GM19035 (cell line): ENCODE data around the gene EEFSEC.

Source experiments
- ATAC-seq: cut with Tn5 transposase; IDR thresholded peaks from one replicate; pipeline ENCODE4 v1.9.1; 2021; ENCODE audit not compliant: unreplicated experiment

EEFSEC gene, protein sequence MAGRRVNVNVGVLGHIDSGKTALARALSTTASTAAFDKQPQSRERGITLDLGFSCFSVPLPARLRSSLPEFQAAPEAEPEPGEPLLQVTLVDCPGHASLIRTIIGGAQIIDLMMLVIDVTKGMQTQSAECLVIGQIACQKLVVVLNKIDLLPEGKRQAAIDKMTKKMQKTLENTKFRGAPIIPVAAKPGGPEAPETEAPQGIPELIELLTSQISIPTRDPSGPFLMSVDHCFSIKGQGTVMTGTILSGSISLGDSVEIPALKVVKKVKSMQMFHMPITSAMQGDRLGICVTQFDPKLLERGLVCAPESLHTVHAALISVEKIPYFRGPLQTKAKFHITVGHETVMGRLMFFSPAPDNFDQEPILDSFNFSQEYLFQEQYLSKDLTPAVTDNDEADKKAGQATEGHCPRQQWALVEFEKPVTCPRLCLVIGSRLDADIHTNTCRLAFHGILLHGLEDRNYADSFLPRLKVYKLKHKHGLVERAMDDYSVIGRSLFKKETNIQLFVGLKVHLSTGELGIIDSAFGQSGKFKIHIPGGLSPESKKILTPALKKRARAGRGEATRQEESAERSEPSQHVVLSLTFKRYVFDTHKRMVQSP

DNA sequence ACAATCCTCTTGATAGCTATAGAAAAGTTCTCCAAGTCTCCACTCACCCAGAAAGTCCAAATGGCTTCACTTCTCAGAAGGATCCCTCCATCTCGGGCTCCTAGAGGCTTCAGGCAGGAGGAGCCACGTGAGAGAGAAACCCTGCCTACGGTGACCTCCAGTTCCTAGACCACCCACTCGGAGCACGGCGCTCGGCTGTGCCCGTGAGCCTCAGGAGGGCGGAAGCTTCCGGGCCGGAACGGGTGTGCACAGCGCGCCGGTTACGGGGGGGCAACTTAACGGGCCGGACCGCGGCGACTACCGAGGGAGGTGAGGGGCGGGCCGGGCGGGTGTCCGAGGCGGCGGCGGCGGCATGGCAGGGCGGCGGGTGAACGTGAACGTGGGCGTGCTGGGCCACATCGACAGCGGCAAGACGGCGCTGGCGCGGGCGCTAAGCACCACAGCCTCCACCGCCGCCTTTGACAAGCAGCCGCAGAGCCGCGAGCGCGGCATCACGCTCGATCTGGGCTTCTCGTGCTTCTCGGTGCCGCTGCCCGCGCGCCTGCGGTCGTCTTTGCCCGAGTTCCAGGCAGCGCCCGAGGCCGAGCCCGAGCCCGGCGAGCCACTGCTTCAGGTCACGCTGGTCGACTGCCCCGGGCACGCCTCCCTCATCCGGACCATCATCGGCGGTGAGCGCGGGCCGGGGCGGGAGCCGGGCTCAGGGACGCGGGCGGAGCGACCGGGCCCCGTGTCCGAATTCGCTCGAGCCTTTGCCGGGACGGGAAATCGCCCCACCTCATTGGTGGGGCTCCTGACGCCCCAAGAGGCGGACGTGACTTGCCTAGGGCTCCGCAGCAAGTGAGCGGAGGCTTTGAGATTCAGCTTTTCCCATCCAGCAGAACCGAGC lies at the start of gene EEFSEC:
Gene EEFSEC, plus strand, starts transcription at position 326 of the 886 bp plus-strand sequence. Its CDS starts 27 bp downstream, at position 353.
- peak; percentile 90 for ATAC-seq

GRCh38 chr3:128107834-128108233 lies 45.4 kb upstream of the EEFSEC start:
- ATAC-seq, result no peak

GRCh38 chr3:128111147-128111546 lies 42.1 kb upstream of the EEFSEC start:
- no peak for ATAC-seq

- no peak for ATAC-seq
These were observed 40.8 kb upstream of the EEFSEC start for GRCh38 chr3:128112357-128112968.

GRCh38 chr3:128113817-128114794 lies 39.2 kb upstream of the EEFSEC start:
- peak; percentile 58 for ATAC-seq

DNA sequence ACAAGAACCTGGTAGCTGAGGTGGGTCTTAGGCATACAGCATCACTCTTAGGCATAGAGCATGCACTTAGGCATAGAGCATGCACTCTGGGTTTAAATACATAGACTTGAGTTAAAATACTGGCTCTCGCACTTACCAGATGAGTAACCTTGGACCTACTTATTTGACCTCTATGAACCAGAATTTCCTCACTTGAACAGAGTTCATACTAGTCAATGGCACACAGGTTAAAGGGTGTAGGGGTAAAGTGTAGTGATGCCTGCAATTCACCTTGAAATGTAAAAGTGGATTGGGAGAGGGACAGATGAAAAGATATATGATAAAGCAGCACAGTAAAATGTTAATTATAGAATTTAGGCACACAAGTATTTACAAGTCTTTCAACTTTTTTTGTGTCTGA lies 31.3 kb upstream of the EEFSEC start:
- ATAC-seq, result no peak

GRCh38 chr3:128123156-128123537 lies 30.1 kb upstream of the EEFSEC start:
- ATAC-seq, result no peak

DNA sequence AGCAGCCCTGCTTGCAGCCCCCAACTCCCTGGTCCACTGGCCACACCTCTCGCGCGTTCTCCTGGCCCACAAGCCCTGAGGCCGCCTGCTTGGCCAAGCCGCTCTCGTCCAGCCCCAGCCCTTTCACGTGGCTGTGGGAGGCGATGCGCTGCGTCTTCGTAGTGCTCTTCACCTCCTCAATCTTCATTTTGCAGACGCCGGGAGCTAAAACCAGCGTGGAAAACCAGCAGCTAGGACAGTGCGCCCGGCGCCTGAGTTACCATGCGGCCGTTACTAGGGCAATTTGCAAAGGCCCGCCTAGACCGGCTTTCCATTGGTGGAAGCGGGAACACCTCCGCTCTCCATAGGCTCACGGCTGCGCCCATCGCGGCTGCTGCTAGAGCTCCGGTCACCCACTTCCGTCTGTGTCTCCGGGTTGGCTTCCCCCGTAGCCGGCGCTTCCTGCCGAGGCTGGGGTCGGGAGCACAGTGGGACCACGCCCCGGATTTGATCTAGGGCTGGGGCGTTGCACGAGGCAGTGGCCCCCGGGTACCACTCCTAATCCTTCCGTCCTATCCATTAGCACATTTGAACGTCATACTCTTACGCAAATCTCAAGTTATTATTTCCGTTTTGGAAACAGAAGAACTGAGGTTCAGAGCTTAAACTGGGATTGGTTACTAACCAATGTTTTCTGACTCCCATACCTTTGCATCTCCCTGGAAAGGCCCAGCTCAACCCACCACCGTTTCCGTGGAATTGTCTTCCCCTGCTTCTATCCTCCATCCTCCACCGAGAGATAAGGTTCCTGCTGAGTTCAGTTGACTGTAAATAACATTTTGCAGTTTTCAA lies 29.5 kb upstream of the EEFSEC start, which contains the start of gene RUVBL1:
Gene RUVBL1, minus strand, starts transcription at position 275 of the 831 bp plus-strand sequence. Its CDS starts 88 bp downstream, at position 187.
- ATAC-seq, result peak; percentile 98

GRCh38 chr3:128127236-128127635 lies 26.0 kb upstream of the EEFSEC start:
- ATAC-seq, result no peak

DNA sequence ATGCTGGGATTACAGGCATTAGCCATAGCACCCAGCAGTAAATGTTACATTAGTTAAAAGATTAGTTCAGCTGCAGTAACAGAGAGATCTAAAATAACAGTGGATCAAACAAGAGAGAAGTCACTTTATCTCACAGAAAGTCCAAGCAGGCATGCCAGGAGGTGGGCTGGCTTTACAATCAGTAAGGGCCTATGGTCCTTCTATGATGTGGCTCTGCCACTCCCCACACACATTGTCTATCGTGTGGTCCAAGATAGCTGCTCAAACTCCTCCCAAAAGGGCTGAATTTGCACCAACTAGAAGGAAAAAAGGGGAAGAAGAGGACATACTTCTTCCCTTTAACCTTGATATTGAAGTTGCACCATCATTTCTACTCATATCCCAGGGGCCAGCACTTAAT lies 25.0 kb upstream of the EEFSEC start:
- ATAC-seq, result no peak

DNA sequence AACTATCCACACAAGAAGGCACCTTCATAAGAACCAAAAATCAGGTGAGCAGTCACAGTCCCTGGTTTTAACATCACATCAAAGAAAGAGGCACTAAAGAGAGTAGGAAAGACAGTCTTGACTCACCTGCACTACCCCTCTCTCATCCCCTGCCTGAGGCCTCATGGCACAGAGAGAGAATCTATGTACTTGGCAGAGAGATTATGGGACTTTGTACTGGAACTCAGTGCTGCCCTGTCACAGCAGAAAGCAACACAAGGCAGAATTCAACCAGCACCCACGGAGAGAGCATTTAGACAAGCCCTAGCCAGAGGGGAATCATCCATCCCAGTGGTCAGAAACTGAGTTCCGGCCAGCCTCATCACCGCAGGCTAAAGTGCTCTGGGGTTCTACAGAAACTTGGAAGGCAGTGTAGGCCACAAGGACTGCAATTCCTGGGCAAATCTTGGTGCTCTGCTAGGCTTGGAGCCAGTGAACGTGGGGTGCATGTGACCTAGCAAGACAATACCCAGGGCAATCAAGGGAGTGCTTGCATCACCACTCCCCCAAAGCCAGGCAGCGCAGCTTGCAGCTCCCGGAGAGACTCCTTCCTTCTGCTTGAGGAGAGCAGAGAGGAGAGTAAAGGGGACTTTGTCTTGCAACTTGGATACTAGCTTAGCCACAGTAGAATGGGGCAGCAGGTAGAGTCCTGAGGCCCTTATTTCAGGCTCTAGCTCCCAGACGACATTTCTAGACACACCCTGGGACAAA lies 21.2 kb upstream of the EEFSEC start:
- no peak for ATAC-seq

- no peak for ATAC-seq
These were observed 19.9 kb upstream of the EEFSEC start for GRCh38 chr3:128133273-128133883.

- no peak for ATAC-seq
These were observed 9.8 kb upstream of the EEFSEC start for GRCh38 chr3:128143496-128143895.

- ATAC-seq, result no peak
These were observed 8.6 kb upstream of the EEFSEC start for GRCh38 chr3:128144512-128145187.

GRCh38 chr3:128145279-128145678 lies 8.0 kb upstream of the EEFSEC start:
- ATAC-seq, result no peak

- ATAC-seq, result no peak
These were observed 7.1 kb upstream of the EEFSEC start for GRCh38 chr3:128146201-128146600.

DNA sequence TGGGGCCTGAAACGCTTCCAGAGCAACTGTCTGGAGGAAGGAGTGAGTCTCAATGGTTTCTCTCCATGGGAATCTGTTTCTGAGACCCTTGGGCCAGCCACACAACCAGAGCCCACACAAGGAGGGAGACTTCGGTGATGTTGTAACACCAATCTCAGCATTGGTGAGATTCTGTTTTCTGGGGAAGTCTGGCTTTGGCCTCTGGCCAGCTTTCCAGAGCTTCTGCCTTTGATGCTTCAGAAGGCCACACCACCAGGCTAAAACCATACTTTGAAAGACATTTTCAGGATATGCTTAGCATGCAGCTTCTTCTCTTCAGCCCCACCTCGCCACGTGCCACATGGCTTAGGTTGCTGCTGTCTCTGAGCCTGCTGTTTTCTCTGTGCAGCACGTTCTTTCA lies 3.6 kb upstream of the EEFSEC start:
- no peak for ATAC-seq
